NCI-H1105 (cell line): ENCODE data around the gene NOTO.
"Not testable (repeated sequence)": the region's sequence is repeated elsewhere in the genome, so short reads cannot be mapped to it uniquely, and the experiment has no call there.

ENCODE experiments used
- DNase-seq: peaks from one replicate; lab custom pipeline; 2025; lab: John Stamatoyannopoulos, UW

Gene NOTO, protein sequence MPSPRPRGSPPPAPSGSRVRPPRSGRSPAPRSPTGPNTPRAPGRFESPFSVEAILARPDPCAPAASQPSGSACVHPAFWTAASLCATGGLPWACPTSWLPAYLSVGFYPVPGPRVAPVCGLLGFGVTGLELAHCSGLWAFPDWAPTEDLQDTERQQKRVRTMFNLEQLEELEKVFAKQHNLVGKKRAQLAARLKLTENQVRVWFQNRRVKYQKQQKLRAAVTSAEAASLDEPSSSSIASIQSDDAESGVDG

GRCh38 chr2:73202156-73203054, at the start of gene NOTO:
Gene NOTO (plus strand): TSS chr2:73202574. CDS start chr2:73202667, 93 bp downstream.
- DNase-seq = no peak

DNA sequence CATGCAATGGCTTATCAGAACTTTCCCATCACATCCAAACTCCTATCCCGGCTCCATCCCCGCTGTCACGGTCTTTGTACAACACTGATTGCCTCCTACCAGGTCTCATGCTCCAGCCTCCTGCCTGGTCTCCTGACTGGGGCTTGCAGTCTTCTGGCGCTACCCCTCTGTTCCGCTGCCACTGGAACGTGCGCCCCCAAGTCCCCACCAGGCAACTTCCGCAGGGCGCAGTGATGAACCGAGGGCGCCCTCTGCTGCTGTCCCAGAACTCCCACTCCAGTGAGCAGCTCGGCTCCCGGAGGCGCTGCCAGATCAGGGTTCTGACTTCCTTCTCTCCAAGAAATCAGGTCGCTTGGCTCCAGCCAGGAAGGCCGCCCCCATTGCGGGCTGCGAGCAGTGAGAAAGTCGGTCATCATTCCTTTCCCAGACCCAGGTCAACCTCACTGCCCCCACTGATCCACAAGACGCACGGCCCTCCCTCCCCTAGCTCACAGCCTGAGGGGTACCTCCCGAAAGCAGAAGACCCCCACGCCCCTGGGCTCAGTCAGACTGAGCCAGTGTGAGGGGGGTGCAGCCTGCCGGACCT, 45.7 kb upstream of the NOTO start:
- DNase-seq = no peak

DNA sequence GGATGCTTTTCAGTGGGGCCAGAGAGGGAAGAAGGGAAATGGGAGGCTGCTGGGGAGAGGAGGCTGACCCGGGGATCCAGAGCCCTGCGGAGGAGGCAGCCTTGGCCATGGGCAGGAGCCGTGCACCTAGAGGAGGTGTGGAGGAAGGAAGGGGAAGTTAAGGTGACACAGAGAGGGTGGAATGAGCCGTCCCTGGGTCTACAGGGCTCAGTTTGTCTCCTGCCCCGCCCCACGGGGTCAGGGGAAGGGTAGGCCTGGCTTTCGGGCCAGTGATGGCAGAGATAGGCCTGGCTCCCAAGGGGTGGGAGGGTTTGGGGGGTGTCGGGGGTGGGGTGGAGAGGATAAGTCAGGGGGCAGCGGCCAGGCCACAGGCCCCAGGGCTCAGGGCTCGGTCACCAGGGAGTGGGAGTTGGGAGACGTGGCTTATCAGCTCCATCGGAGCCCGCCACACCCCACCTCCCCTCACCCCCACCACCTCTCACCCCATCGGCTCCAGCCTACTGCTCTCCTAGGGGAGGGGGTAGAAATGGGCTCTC, 39.5 kb upstream of the NOTO start:
- DNase-seq = no peak

DNA sequence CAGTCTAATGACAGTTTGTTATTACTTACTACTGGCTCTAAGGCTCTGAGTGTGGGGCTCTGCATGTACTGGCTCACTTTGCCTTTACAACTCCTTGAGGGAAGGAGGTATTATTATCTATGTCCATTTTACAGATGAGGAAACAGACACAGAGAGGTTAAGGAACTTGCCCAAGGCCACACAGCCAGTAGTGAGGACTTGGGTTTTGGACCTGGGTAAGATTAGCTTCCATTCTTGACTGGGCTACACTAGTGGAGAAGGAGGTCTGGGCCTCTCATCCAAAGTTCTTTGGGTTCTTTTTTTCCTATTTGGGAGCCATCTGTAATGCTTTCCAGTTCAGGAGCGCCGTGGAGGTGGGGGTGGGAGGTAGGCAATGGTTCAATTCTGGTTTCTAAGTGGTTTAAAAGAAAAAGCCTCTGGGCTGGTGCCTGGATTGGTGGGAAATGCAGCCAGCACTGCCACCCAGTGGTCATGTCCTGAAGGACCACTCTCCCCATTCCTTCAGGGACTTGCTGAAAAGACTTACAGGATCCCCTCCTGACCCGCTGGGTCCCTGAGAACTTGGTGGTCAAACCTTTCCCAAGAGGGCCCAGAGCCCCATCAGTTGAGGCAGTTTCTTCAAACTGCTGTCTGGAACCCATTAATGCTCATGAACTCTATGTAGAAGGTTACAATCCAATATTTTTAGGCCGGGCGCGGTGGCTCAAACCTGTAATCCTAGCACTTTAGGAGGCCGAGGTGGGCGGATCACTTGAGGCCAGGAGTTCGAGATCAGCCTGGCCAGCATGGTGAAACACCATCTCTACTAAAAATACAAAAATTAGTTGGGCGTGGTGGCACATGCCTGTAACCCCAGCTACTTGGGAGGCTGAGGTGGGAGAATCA, 38.6 kb upstream of the NOTO start:
- DNase-seq = peak; percentile 17

- not testable (repeated sequence) for DNase-seq
These were observed 36.4 kb upstream of the NOTO start for GRCh38 chr2:73165978-73166377.

DNA sequence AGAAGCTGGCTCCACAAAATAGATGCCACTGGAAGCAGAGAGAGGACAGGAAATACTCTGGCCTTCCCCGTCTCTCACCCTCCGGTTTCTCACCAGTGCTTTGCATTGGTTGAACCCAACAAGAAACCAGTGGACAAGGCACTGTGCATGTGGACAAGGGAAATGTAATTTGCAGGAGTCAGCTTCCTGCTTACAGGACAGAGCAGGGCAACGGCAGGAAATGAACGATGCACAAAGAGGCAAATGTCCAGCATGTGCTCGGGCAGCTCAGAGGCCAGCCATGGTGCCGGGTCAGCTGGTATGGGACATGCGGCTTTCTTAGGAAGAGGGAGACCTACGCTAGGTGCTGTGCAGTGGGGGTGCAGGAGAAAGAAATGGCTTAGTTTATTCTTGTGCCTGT, 35.6 kb upstream of the NOTO start:
- not testable (repeated sequence) for DNase-seq

- not testable (repeated sequence) for DNase-seq
These were observed 34.0 kb upstream of the NOTO start for GRCh38 chr2:73168348-73168747.

GRCh38 chr2:73170341-73170740, 32.0 kb upstream of the NOTO start:
- DNase-seq = not testable (repeated sequence)

DNA sequence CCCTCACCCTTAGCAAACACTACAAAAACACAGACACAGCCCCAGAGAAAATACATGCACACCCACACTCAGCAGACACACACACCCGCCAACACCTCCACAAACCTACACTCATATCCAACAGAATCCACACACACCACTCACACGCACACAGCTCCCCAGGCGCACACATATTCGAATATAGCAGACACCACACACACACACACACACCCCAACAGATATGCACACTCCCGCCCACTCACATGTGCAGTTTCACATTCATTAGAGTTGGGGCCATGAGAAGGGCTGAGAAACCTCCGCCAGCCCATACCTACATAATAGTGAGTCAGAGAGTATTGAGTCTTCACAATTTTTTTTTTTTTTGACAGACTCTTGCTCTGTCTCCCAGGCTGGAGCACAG, 29.4 kb upstream of the NOTO start:
- no peak for DNase-seq

DNA sequence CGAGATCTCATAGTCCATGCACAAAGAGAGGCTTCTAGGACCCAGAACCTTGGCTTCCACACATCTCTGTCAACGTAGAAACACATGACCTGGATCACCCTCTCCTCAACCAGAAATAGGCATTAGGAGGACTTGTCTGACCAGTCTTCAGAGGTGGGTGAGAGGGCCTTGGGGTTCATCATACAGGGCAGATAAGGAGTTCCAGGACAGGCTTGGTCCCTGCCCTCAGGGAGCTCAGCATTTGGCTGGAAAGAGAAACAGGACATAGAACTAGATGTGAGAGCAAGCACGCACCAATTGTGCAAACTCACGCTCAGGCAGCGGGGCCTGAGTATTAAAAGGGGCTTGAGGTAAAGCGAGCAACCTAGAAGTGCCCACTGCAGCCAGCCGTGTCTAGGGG, 28.6 kb upstream of the NOTO start:
- no peak for DNase-seq

DNA sequence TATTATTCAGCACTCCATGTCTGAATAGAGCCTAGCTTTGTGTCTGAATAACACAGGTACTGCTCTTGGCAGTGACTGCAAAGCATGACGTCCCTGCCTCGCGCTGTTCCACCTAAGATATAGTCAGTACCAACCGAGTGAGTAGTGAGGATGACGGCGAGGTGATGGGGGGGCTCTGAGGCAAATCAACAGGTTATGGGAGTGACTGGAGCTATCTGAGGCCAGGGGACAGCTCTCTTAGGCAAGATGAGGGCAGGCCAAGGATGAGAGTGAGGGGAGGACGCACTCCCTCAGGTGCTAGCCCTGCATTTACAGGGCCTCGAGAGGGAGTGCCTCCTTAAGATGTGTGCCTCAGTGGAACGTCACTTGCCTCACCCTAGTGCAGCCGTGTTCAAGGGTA, 28.1 kb upstream of the NOTO start:
- DNase-seq = no peak

- DNase-seq = no peak
These were observed 27.3 kb upstream of the NOTO start for GRCh38 chr2:73174941-73175662.

- DNase-seq = peak; percentile 62
These were observed 26.6 kb upstream of the NOTO start for GRCh38 chr2:73175663-73176204.

- no peak for DNase-seq
These were observed 26.0 kb upstream of the NOTO start for GRCh38 chr2:73176205-73176880.

DNA sequence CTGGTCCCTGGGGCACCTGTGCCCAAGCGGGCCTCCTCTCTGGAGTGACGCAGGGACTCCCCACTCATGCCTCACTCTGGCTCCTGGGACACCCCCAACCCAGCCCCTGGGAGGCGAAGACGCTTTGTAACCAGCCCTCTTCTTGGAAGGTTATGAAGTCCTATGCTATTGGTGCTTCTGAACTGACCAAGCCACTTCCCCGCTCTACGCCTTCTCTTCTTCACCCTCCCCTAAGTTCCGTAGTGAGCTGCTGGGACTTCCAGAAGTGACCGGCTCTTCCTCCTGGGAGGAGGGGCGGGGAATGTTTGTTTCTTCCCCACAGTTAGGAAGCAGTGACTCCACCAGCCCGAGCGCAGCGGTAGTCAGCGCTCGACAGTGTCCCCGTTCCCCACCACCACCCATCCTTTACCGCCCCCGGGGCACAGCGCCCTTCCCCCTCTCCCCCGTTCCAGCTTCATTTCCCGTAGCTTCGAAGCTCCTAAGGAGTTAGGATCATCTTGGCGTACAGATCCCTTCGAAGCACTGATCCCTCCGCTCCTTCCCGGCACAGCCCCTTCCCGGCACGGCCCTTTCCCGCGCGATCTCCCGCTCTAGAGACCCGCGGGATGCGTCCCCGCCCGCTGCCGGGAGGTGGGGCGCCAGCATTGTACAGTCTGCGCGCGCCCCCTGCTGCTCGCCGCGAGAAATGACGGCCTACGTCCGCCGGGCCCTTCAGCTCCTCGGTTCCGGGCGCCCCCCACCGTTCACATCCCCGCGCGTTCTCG, 25.3 kb upstream of the NOTO start:
- peak; percentile 76 for DNase-seq

DNA sequence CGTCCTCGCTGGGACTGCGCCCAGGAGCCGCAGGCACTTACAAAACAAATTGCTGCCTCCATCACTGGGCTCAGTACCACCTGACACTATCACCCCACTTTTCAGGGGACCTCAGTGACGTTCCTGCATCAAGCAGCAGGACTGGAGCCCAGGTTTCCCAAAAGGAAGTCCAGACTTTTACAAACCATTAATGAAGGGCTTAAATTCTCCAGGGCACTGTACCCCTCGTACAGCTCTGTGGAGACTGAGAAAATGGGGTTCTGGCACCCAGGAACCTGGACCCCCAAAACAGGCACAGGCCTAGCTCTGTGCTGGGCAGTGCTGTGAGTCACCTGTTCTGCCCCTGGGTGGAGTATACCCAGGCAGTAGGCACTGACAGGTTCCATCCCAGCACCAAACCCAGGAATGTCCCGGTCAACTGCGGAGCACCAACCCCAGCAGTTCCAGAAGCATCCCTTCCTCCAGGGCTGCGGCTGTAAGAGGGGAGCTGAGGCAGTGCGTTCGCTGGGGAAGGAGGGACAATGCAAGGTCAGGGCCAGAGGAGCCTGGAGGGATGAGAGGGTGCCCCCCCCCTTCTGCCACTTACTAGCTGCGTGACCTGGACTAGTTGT, 24.6 kb upstream of the NOTO start:
- DNase-seq = no peak

GRCh38 chr2:73185965-73186364, 16.4 kb upstream of the NOTO start:
- DNase-seq = no peak

GRCh38 chr2:73187549-73187948, 14.8 kb upstream of the NOTO start:
- DNase-seq = no peak

DNA sequence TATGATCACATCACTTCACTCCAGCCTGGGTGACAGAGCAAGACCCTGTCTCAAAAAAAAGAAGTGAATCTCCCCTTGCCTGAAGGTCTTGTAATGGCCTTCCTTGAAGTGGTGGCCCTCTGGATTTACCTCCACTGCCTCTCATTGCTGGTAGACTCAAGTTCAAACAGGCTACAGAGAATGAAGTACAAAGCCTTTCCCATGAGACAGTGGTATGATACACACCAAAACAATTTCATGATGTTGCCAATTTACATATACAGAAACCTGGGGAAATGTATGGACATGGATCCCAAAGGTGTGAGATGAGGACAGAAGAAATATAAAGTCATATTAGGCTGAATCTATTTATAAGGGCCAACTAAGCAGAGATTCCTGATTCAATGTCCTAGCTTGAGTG, 4.8 kb upstream of the NOTO start:
- DNase-seq = no peak
